ENCODE measurements around the gene SDR42E2. TPM values are rescaled to one million over a fixed set of nuclear protein-coding genes. Genes with fewer than 3 reads are reported as not detected.
"Not testable (repeated sequence)": the region's sequence is repeated elsewhere in the genome, so short reads cannot be mapped to it uniquely, and the experiment has no call there.

SDR42E2 gene
- total RNA-seq, 2 donors from 2014 or later: 0.66 TPM; not detected in 1

- Histone ChIP-seq H3K9me3 (no peaks in the 10 kb centered on the region), H3K36me3 (replicated peaks in 1 of 2; ENCODE audit: insufficient read depth in 1 of 2, low read depth in 2 of 2) (no peaks in the 10 kb centered on the region), H3K4me1 (peaks cover 39% of the 10 kb centered on the region), H3K27me3 (no peaks in the 10 kb centered on the region), H3K27ac (peak overlapping the region in 3 of 4 donors; percentile 96 to 99 (median 98)), H3K4me3 (no peak overlapping the region)
- ATAC-seq: no peak
- WGBS, 2 donors: 86 to 93% methylated on average over 2 of the region's 2 CpGs
- TF ChIP-seq CTCF (IDR thresholded peaks at IDR 0.05): no peak
- TF ChIP-seq POLR2A (IDR thresholded peaks at IDR 0.05): no peak
- no peak for DNase-seq
- intact Hi-C loops (cut with DNase I): no loop called here
Measured at GRCh38 chr16:22193063-22193411, 30.7 kb downstream of the SDR42E2 start.

- H3K4me3 ChIP-seq: no peak overlapping the region
- H3K9me3 ChIP-seq: no peaks in the 10 kb centered on the region
- no peak for TF ChIP-seq CTCF (IDR thresholded peaks at IDR 0.05)
- TF ChIP-seq POLR2A (IDR thresholded peaks at IDR 0.05): no peak
- H3K36me3 ChIP-seq (replicated peaks in 1 of 2; ENCODE audit: insufficient read depth in 1 of 2, low read depth in 2 of 2): no peaks in the 10 kb centered on the region
- peak overlapping the region in 3 of 4 donors; percentile 34 to 77 (median 63) for H3K27ac ChIP-seq
- intact Hi-C loops (cut with DNase I): no loop called here
- H3K27me3 ChIP-seq: no peaks in the 10 kb centered on the region
- ATAC-seq (no peak), DNase-seq (no peak)
- WGBS, 2 donors: 71 to 73% methylated on average over 9 of the region's 9 CpGs
- H3K4me1 ChIP-seq: peaks cover 21% of the 10 kb centered on the region
Measured at GRCh38 chr16:22194707-22195444, 32.6 kb downstream of the SDR42E2 start.

GRCh38 chr16:22195445-22195694 lies 33.1 kb downstream of the SDR42E2 start:
- TF ChIP-seq CTCF (IDR thresholded peaks at IDR 0.05): no peak
- TF ChIP-seq POLR2A (IDR thresholded peaks at IDR 0.05): no peak
- intact Hi-C loops (cut with DNase I): no loop called here
- Histone ChIP-seq H3K36me3 (replicated peaks in 1 of 2; ENCODE audit: insufficient read depth in 1 of 2, low read depth in 2 of 2) (no peaks in the 10 kb centered on the region), H3K4me3 (no peak overlapping the region), H3K9me3 (no peaks in the 10 kb centered on the region), H3K4me1 (peaks cover 18% of the 10 kb centered on the region), H3K27me3 (no peaks in the 10 kb centered on the region), H3K27ac (peak overlapping the region in 3 of 4 donors; percentile 34 to 77 (median 63))
- ATAC-seq: no peak
- DNase-seq: no peak

GRCh38 chr16:22195695-22196558 lies 33.6 kb downstream of the SDR42E2 start:
- Histone ChIP-seq H3K27me3 (no peaks in the 10 kb centered on the region), H3K4me1 (peaks cover 18% of the 10 kb centered on the region), H3K9me3 (no peaks in the 10 kb centered on the region), H3K4me3 (peak overlapping the region; percentile 18 to 30), H3K27ac (peak overlapping the region in 3 of 4 donors; percentile 34 to 77 (median 63)), H3K36me3 (replicated peaks in 1 of 2; ENCODE audit: insufficient read depth in 1 of 2, low read depth in 2 of 2) (no peaks in the 10 kb centered on the region)
- peak; percentile 74 to 96 (median 81) for TF ChIP-seq CTCF (IDR thresholded peaks at IDR 0.05)
- TF ChIP-seq POLR2A (IDR thresholded peaks at IDR 0.05): peak in 2 of 3 donors; percentile 41 to 60
- ATAC-seq: peak; percentile 45
- intact Hi-C loops (cut with DNase I): no loop called here
- WGBS, 2 donors: 1 to 2% methylated on average over 39 of the region's 39 CpGs
- peak; percentile 92 to 95 (median 93) for DNase-seq

GRCh38 chr16:22196559-22197168 lies 34.4 kb downstream of the SDR42E2 start:
- DNase-seq; H3K9me3 ChIP-seq; intact Hi-C loops (cut with DNase I): not testable (repeated sequence)

More at GRCh38 chr16:22196559-22197168, 34.4 kb downstream of the SDR42E2 start:
- WGBS, 2 donors: 24 to 32% methylated on average over 20 of the region's 20 CpGs
- H3K27me3 ChIP-seq; H3K36me3 ChIP-seq (replicated peaks in 1 of 2; ENCODE audit: insufficient read depth in 1 of 2, low read depth in 2 of 2); H3K27ac ChIP-seq; ATAC-seq; H3K4me3 ChIP-seq: not testable (repeated sequence)
- H3K4me1 ChIP-seq: peaks cover 17% of the 10 kb centered on the region
